ELF-1 (cell line): ENCODE measurements around the gene PIK3C2G.

Experiments used
- DNase-seq: peaks from one replicate; pipeline ENCODE4 v3.0.0-alpha.2; 2016; ENCODE audit warnings: low read depth, low spot score

The PIK3C2G gene

GRCh38 chr12:18552829-18553228 lies 291.5 kb downstream of the PIK3C2G start:
- no peak for DNase-seq

DNA sequence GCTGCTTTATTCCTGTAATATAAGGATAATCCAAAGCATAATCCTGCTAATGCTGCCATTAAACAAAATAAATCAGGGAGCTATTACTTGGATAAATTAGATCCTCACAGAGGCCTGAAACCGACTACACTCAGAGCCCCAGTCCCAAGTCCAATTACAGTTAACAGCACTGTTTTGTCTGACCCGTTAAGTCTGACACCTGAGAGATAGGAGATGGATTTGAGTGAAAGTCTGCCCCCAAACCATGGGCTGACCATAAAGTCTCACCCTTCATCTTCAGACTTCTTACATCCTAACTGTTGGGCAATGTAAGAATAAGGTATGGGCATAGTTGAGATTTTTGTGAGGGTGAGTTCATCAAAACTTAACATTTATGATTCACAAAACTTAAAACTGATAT lies 294.8 kb downstream of the PIK3C2G start:
- no peak for DNase-seq

GRCh38 chr12:18559242-18559641 lies 297.9 kb downstream of the PIK3C2G start:
- no peak for DNase-seq

GRCh38 chr12:18562531-18562930 lies 301.2 kb downstream of the PIK3C2G start:
- no peak for DNase-seq

GRCh38 chr12:18564306-18564705 lies 303.0 kb downstream of the PIK3C2G start:
- DNase-seq = no peak

DNA sequence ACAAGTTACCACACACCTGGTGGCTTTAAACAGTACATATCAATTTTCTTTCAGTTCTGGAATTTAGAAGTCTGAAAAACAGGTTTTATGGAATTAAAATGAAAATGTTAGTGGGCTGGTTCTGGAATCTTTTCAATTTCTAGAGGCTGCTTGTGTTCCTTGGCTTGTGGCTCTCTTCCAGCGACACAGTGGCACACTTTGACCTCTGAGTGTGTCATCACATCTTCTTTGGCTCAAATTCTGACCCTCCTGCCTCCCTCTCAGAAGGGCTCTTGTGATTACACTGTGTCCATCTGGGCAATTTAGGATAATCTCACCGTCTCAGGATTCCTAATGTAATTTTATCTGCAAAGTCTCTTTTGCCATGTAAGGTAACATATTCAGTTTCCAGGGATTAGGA lies 306.5 kb downstream of the PIK3C2G start:
- no peak for DNase-seq

GRCh38 chr12:18570543-18570942 lies 309.2 kb downstream of the PIK3C2G start:
- DNase-seq = no peak

GRCh38 chr12:18576104-18576626 lies 314.8 kb downstream of the PIK3C2G start:
- DNase-seq = no peak

DNA sequence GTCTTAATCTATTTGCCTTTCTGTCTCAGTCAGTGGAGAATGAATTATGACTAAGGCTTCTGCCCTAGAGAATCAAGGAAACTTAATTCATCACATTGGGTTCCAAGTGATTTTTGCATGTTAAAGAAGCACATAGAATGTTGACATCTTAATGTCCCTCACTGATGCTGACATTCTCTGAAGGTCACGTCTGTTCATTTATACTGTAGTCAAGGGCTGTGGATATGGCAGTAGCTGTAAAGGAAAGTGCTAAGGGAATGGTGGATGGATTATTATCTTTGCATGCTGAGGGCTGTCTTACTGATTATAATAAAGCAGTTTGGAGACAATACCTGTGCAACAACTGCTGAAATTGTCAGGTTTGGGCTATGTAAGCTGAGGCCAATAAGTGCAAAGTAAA lies 315.3 kb downstream of the PIK3C2G start:
- DNase-seq = no peak

GRCh38 chr12:18578191-18578590 lies 316.9 kb downstream of the PIK3C2G start:
- no peak for DNase-seq

DNA sequence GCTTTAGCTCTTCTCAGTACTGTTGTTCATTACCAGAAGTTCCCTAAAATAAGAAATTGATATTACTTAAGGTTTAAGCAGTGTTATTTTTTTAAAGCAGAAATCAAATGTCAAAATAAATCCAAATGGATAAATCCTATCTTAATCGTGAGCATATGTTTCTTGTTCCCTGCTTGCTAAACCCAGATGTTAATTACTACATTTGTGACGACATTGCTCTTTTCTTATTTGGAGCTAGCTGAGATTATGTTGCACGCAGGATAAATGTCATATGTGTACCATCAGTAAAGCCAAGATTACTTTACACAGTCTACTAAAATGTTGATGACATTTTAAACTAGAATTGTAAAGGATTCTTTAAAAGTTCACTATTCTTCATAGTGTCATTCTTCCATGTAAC lies 319.0 kb downstream of the PIK3C2G start:
- no peak for DNase-seq

DNA sequence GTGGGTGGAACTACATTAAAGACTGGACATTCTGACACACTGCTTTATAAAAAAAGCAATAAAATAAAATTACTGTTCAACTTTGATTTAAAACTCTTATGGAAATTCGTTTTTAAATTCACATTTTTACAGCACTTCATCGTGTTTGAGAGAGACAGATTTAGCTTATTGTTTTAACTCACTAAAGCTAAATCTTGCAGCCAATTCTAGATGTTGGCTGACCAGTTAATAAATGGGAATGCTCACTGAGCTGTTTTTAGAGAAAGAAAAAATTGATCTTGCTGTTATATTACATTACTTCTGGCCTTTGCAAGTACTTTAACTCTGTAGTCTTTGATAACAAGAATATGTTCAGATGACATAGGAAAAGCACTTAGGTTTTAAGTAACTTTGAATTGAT lies 319.4 kb downstream of the PIK3C2G start:
- no peak for DNase-seq

DNA sequence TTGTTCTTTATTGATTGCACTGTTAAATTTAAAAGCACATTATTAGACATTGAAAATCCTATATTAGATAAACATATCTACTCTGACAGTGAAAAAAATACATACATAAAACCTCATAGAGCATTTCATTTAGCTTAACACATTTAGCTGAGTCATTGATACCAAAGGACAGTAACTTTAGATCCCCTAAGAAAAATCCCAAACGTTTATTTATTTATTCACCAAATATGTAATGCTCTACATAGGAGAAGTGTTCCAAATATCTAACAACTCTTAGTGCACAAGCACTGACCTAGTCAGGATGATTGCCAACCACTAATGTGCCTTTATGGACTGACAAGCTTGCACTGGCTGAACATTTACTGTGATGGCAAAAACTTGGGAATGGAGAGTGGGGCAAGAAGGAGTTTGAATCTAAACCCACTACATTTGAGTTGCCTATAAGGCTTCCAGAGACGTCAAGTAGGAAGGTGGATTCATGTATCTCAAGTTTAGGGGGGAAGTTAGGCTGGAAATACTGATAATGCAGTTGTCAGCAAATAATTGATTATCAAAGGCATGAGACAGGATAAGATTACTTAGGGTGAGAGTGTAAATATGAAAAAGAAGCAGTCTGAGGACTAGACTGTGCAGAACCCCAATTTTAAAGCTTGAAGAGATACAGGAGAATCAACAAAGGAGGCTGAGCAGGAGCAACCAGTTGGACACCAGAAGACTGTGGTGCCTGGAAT lies 320.1 kb downstream of the PIK3C2G start:
- DNase-seq = no peak

- no peak for DNase-seq
These were observed 322.3 kb downstream of the PIK3C2G start for GRCh38 chr12:18583655-18584054.

DNA sequence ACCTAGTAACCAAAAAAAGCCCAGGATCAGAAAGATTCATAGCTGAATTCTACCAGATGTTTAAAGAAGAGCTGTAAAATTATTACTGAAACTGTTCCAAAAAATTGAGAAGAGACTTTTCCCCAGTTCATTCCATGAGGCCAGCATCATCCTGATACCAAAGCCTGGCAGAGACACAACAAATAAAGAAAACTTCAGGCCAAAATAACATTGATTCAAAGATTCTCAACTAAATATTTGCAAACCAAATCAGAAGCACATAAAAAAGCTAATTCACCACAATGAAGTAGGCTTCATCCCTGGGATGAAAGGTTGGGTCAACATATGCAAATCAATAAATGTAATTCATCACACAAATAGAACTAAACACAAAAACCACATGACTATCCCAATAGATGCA lies 325.3 kb downstream of the PIK3C2G start:
- no peak for DNase-seq

GRCh38 chr12:18589316-18589715 lies 328.0 kb downstream of the PIK3C2G start:
- DNase-seq = no peak

DNA sequence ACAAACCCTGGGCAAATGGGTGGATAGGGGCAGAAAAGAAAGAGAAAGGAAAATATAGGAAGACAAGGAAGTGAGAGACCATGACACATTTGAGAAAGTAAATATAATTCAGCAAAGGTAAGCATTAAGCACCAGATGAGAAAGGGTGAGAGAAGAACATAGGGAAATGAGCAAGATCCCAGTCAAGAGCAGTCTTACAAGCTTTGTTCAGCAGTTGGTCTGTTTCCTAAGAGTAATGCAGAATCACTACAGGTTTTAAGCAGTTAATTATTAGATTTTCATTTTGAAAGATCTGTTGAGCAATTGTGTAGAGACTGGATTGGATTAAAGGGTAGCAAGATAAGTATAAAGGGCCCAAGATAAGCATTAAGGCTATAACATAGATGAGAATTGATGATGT lies 330.2 kb downstream of the PIK3C2G start:
- DNase-seq = no peak

DNA sequence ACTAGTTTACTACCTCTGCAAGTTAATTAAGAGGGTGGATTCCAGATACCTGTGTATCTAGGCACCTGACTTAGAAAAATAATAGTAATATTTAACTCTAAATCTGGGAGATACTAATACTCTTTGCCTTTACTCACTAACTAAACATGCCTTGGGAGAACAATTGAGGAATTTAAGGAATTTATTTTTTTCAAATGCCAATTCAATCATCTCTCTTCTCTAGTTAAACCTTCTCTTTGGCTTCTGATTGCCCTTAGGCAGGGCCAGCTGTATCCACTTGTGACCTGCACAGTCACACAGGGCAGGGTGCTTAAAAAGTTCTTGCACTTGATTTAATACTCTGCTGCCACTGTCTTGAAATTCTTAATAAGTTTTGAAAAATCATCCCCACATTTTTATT lies 334.1 kb downstream of the PIK3C2G start:
- no peak for DNase-seq

GRCh38 chr12:18601962-18602361 lies 340.6 kb downstream of the PIK3C2G start:
- no peak for DNase-seq

DNA sequence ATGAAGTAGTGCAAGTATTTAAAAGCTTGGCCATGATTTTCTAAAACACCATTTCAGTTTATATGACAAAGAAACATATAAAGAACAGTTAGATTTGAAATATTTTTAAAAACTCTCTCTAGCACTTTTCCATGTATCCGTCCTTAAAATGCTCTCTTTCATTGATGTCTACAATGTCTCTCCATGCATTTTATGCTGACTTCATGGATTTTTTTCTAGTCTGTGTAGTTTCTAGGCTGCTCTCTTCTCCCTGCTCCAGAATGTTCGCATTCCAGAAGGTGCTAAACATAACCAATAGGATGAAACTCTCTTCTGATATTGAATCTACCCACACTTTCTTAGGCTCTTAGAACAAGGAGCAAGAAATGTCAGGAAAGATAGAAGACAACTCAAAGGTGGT lies 351.7 kb downstream of the PIK3C2G start:
- no peak for DNase-seq

DNA sequence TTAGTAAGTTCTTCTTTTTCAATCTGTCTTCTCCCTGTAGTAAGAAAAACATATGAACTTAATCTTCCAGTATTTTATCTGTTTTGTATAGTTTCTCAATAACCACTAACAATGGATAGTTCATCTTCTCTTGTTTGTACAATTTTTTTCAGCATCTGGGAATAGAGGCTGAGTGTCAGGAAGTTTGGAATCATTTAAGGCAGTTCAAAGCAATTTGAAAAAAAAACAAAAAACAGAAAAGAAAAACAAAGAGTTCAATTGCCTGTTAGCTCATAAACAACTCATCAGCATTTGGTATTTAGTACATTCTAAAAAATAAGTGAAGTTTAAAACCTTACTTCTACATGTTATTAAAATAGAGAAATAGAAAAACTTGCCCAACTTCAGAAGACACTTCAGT lies 359.7 kb downstream of the PIK3C2G start:
- no peak for DNase-seq

GRCh38 chr12:18629445-18629844 lies 368.1 kb downstream of the PIK3C2G start:
- no peak for DNase-seq

DNA sequence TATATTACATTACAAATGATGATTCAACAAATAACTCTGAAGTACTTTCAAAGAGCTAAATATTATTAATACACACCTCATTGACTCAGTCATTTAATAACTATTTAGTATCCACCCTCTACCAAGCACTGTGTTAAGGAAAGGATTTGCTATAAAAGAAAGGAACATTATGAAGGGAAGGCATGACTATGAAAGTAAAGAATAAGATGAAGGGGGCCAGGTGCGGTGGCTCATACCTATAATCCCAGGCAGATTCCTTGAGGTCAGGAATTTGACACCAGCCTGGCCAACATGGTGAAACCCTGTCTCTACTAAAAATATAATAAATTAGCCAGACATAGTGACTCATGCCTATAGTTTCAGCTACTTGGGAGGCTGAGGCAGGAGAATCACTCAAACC lies 368.6 kb downstream of the PIK3C2G start:
- DNase-seq = no peak

GRCh38 chr12:18631339-18631738 lies 370.0 kb downstream of the PIK3C2G start:
- DNase-seq = no peak
